Esophagus squamous epithelium (tissue), 5 donors: ENCODE results near the gene S100A14. TPM values are rescaled to one million over a fixed set of nuclear protein-coding genes. Genes with fewer than 3 reads are reported as not detected.

Experiments used
- DNase-seq: peaks from one replicate; lab custom pipeline; 2025; lab: John Stamatoyannopoulos, UW
- H3K27ac ChIP-seq, 4 donors: fragments of 200-600 bp; sonication (generic); one replicate each; pipeline ENCODE4 v1.5.1; 2016 to 2019; ENCODE audit warnings: mild to moderate bottlenecking in 1 of 4
- H3K27me3 ChIP-seq, 4 donors: fragments of 200-600 bp; sonication (generic); 1 replicate in 3 of 4; 2 replicates in 1 of 4; pipeline versions ENCODE4 v1.5.1 to v1.6.0; 2017 to 2021; ENCODE audit warnings: antibody characterized with exemption in 1 of 4
- H3K36me3 ChIP-seq, 3 donors: fragments of 200-600 bp; sonication (generic); one replicate each; pipeline ENCODE4 v1.5.1; 2016 to 2019
- H3K4me1 ChIP-seq, 3 donors: fragments of 200-600 bp; sonication (generic); one replicate each; pipeline ENCODE4 v1.5.1; 2017 to 2019
- H3K4me3 ChIP-seq, 4 donors: fragments of 200-600 bp; sonication (generic); 1 replicate in 3 of 4; 2 replicates in 1 of 4; pipeline ENCODE4 v1.5.1; 2016 to 2019; ENCODE audit warnings: mild to moderate bottlenecking in 2 of 4, moderate library complexity in 1 of 4
- H3K9me3 ChIP-seq, 3 donors: fragments of 200-600 bp; sonication (generic); one replicate each; pipeline ENCODE4 v1.5.1; 2016 to 2019
- CTCF ChIP-seq, 6 experiments: fragments of 450-650 bp in 4 of 6; fragments of 200-600 bp in 2 of 6; sonication (generic) in 2 of 6; IDR thresholded peaks; one replicate each; pipeline ENCODE4 v1.5.1; 2016 to 2019; ENCODE audit warnings: antibody characterized with exemption in 6 of 6, mild to moderate bottlenecking in 4 of 6, moderate library complexity in 4 of 6
- POLR2A ChIP-seq, 4 donors: fragments of 450-650 bp; IDR thresholded peaks; one replicate each; pipeline ENCODE4 v1.6.1; 2017; ENCODE audit warnings: antibody characterized with exemption in 4 of 4, mild to moderate bottlenecking in 4 of 4, moderate library complexity in 3 of 4
- WGBS, 2 donors: methylation state at CpG; one replicate each; pipeline ENCODE4 v1.1.5; 2018; 5-methylcytosine and 5-hydroxymethylcytosine counted together
- intact Hi-C: fragments of 100-400 bp; cut with DNase I; formaldehyde crosslinking; loops from one replicate; pipeline ENCODE4 v1.15.0; 2022
- total RNA-seq, 4 donors: library from RNA; depleted of rRNA; stranded (reverse); fragments of >200 nt; gene quantifications; one replicate each; pipeline ENCODE4 v1.1.0, GENCODE V29; 2016
- donor health status: DM: yes; HTN: yes; CAD: no.

S100A14 gene
- total RNA-seq, 4 donors from 2014 or later = 1,580 to 2,481 (median 2,030) TPM

- peak overlapping the region; percentile 95 to 100 (median 99) for H3K27ac ChIP-seq
- H3K27me3 ChIP-seq = no peaks in the 10 kb centered on the region
- H3K4me3 ChIP-seq = peak overlapping the region; percentile 20 to 55 (median 28)
- WGBS, 2 donors = 36 to 48% methylated on average over 15 to 21 of the region's 22 CpGs
- intact Hi-C loops = loop anchor here (2.0 to 10.0 kb wide), 2 partner anchors 33 to 53 kb away; partner anchors contain the start of gene S100A6
- no peak for DNase-seq
- no peak for TF ChIP-seq POLR2A (IDR thresholded peaks at IDR 0.05)
- no peak for TF ChIP-seq CTCF (IDR thresholded peaks at IDR 0.05)
- H3K9me3 ChIP-seq = no peaks in the 10 kb centered on the region
- no peaks in the 10 kb centered on the region for H3K36me3 ChIP-seq
- peaks cover 45 to 73% (median 49%) of the 10 kb centered on the region in 3 donors for H3K4me1 ChIP-seq
Observed at GRCh38 chr1:153567621-153568366, 48.3 kb downstream of the S100A14 start.

- peak; percentile 71 for DNase-seq
- Histone ChIP-seq H3K4me1 (peaks cover 38 to 70% (median 39%) of the 10 kb centered on the region in 3 donors), H3K27ac (peak overlapping the region; percentile 95 to 100 (median 99)), H3K4me3 (peak overlapping the region; percentile 41 to 59 (median 53)), H3K9me3 (no peaks in the 10 kb centered on the region), H3K27me3 (no peaks in the 10 kb centered on the region), H3K36me3 (peaks cover 0 to 9% (median 3%) of the 10 kb centered on the region in 3 donors)
- WGBS, 2 donors = 26 to 62% methylated on average over 6 to 12 of the region's 16 CpGs
- intact Hi-C loops = loop anchor here (10.0 kb wide), 1 partner anchor 52 kb away; no protein-coding TSS in a partner anchor
- TF ChIP-seq CTCF (IDR thresholded peaks at IDR 0.05) (peak in 1 of 6 experiments; percentile 6), POLR2A (IDR thresholded peaks at IDR 0.05) (peak in 3 of 4 donors; percentile 31 to 64 (median 43))
Observed at GRCh38 chr1:153566414-153567371, 49.4 kb downstream of the S100A14 start.

GRCh38 chr1:153565529-153566374 lies 50.4 kb downstream of the S100A14 start, which contains the start of gene S100A2:
Gene S100A2 (minus strand): TSS chr1:153565844. CDS start chr1:153563877, 1,967 bp downstream.
- H3K36me3 ChIP-seq = peaks cover 6 to 18% (median 6%) of the 10 kb centered on the region in 3 donors
- no peak for DNase-seq
- no peaks in the 10 kb centered on the region for H3K9me3 ChIP-seq
- intact Hi-C loops = loop anchor here (10.0 kb wide), 1 partner anchor 51 kb away; no protein-coding TSS in a partner anchor
- no peaks in the 10 kb centered on the region for H3K27me3 ChIP-seq
- TF ChIP-seq POLR2A (IDR thresholded peaks at IDR 0.05) (peak in 2 of 4 donors; percentile 9 to 29), CTCF (IDR thresholded peaks at IDR 0.05) (no peak)
- peaks cover 38 to 74% (median 39%) of the 10 kb centered on the region in 3 donors for H3K4me1 ChIP-seq
- 8 to 26% methylated on average over 3 to 4 of the region's 8 CpGs for WGBS, 2 donors
- peak within 1 kb of the TSS; percentile 41 to 59 (median 53) for H3K4me3 ChIP-seq
- peak within 1 kb of the TSS; percentile 95 to 100 (median 99) for H3K27ac ChIP-seq

Other genes starting within 250 kb of the S100A14 start
- gene S100A12, start 240.7 kb downstream of the S100A14 start, total RNA-seq = 100 to 1,000 TPM in 1 of 4 donors, 10 to 100 TPM in 3; 16.2 to 154 (median 49.0) TPM
- gene S100A8, start 225.3 kb downstream of the S100A14 start, total RNA-seq = over 10,000 TPM in 3 of 4 donors, 1,000 to 10,000 TPM in 1; 4,308 to 17,245 (median 15,998) TPM
- 10 to 100 TPM in 1 of 4 donors, 1 to 10 TPM in 2, not detected in 1; 6.7 to 72.9 (median 8.1) TPM for gene S100A7A, start 199.8 kb downstream of the S100A14 start, total RNA-seq
- 1,000 to 10,000 TPM in 2 of 4 donors, 100 to 1,000 TPM in 1, 1 to 10 TPM in 1; 8.8 to 9,163 (median 3,171) TPM for gene S100A7, start 155.7 kb downstream of the S100A14 start, total RNA-seq
- gene S100A6, start 80.3 kb downstream of the S100A14 start, total RNA-seq = 100 to 1,000 TPM; 270 to 943 (median 394) TPM
- not detected for gene S100A5, start 75.4 kb downstream of the S100A14 start, total RNA-seq
- gene S100A4, start 70.5 kb downstream of the S100A14 start, total RNA-seq = 100 to 1,000 TPM in 2 of 4 donors, 10 to 100 TPM in 2; 58.6 to 205 (median 122) TPM
- gene S100A3, start 67.1 kb downstream of the S100A14 start, total RNA-seq = 10 to 100 TPM in 1 of 4 donors, 1 to 10 TPM in 3; 1.2 to 16.5 (median 9.2) TPM
- gene S100A2, start 50.5 kb downstream of the S100A14 start, total RNA-seq = 1,000 to 10,000 TPM in 3 of 4 donors, 100 to 1,000 TPM in 1; 949 to 3,544 (median 1,180) TPM
- 1,000 to 10,000 TPM; 1,372 to 2,409 (median 2,158) TPM for gene S100A16, start 3.2 kb downstream of the S100A14 start, total RNA-seq
- gene S100A13, start 11.2 kb upstream of the S100A14 start, total RNA-seq = 10 to 100 TPM; 44.4 to 63.3 (median 55.7) TPM
- gene S100A1, start 12.1 kb upstream of the S100A14 start, total RNA-seq = 1 to 10 TPM in 1 of 4 donors, not detected in 3; 1.8 TPM
- gene CHTOP, start 17.7 kb upstream of the S100A14 start, total RNA-seq = 10 to 100 TPM; 35.0 to 58.9 (median 47.3) TPM
- 10 to 100 TPM; 39.9 to 61.2 (median 51.1) TPM for gene SNAPIN, start 42.4 kb upstream of the S100A14 start, total RNA-seq
- 100 to 1,000 TPM in 3 of 4 donors, 10 to 100 TPM in 1; 78.0 to 166 (median 130) TPM for gene ILF2, start 54.7 kb upstream of the S100A14 start, total RNA-seq
- gene NPR1, start 62.4 kb upstream of the S100A14 start, total RNA-seq = 10 to 100 TPM in 2 of 4 donors, 1 to 10 TPM in 2; 1.8 to 15.6 (median 6.4) TPM
- 10 to 100 TPM; 24.6 to 27.9 (median 26.2) TPM for gene INTS3, start 111.7 kb upstream of the S100A14 start, total RNA-seq
- gene SLC27A3, start 159.1 kb upstream of the S100A14 start, total RNA-seq = 10 to 100 TPM in 2 of 4 donors, 1 to 10 TPM in 2; 7.6 to 15.0 (median 11.2) TPM